Duodenal mucosa (tissue), 2 donors: Measurements from ENCODE around the gene MR1.
"Not testable (repeated sequence)": the region's sequence is repeated elsewhere in the genome, so short reads cannot be mapped to it uniquely, and the experiment has no call there.

Experiments
- H3K27ac ChIP-seq: one replicate; pipeline ENCODE4 v1.7.0; 2013; ENCODE audit warnings: low read depth, low read length
- H3K27me3 ChIP-seq, 2 donors: one replicate each; pipeline ENCODE4 v1.7.0; 2013; ENCODE audit warnings: low read length in 2 of 2, control low read depth in 1 of 2; ENCODE audit not compliant: insufficient read depth in 2 of 2, control insufficient read depth in 1 of 2
- H3K36me3 ChIP-seq, 2 donors: one replicate each; pipeline ENCODE4 v1.7.0; 2013; ENCODE audit warnings: low read length in 2 of 2, control low read depth in 1 of 2; ENCODE audit not compliant: insufficient read depth in 2 of 2, control insufficient read depth in 1 of 2
- H3K4me1 ChIP-seq, 2 donors: one replicate each; pipeline ENCODE4 v1.7.0; 2013; ENCODE audit warnings: low read length in 2 of 2, control low read depth in 1 of 2; ENCODE audit not compliant: insufficient read depth in 2 of 2, control insufficient read depth in 1 of 2
- H3K4me3 ChIP-seq, 2 donors: one replicate each; pipeline ENCODE4 v1.7.0; 2013; ENCODE audit warnings: low read length in 2 of 2, low read depth in 1 of 2
- H3K9ac ChIP-seq, 2 donors: one replicate each; pipeline ENCODE4 v1.7.0; 2013; ENCODE audit warnings: low read length in 2 of 2, low read depth in 1 of 2
- H3K9me3 ChIP-seq, 2 donors: one replicate each; pipeline ENCODE4 v1.7.0; 2013; ENCODE audit warnings: low read length in 2 of 2, control low read depth in 1 of 2; ENCODE audit not compliant: control insufficient read depth in 1 of 2

Gene MR1

DNA sequence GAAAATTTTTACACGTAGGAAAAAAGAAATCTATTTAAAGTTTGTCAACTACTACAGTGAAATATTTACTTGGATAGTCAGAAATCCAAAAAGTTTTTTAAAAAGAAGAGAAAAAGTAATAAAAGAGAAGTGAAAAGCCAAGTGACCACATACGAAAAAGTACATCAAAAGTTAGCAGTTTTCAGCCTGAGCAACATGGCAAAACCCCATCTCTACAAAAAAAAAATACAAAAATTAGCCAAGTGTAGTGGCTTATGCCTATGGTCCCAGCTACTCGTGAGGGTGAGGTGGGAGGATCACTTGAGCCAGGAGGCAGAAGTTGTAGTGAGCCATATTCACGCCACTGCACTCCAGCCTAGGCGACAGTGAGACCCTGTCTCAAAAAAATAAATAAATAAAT is 5.2 kb upstream of the MR1 start:
- Histone ChIP-seq H3K9ac (no peak overlapping the region), H3K27me3 (no peaks in the 10 kb centered on the region), H3K4me3 (no peak overlapping the region), H3K4me1 (peaks cover 6 to 7% of the 10 kb centered on the region in 2 donors), H3K9me3 (no peaks in the 10 kb centered on the region), H3K27ac (no peak overlapping the region), H3K36me3 (no peaks in the 10 kb centered on the region)

DNA sequence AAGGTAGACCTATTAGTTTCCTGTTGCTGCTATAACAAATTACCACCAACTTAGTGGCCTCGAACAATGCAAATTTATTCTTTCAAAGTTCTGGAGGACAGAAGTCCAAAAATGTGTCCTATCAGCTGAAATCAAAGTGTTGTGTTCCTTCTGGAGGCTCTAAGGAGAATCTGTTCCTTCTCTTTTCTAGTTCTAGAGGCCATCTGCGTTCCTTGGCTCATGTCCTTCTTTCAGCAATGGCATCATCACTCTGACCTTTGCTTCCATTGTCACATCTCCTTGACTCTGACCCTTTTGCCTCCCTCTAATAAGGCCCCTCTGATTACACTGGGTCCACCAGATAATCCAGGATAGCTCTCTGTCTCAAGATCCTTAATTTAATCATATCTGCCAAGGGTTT is 1.2 kb upstream of the MR1 start:
- H3K4me3 ChIP-seq: no peak overlapping the region
- peaks cover 30 to 33% of the 10 kb centered on the region in 2 donors for H3K4me1 ChIP-seq
- H3K36me3 ChIP-seq: no peaks in the 10 kb centered on the region
- H3K9me3 ChIP-seq: no peaks in the 10 kb centered on the region
- no peak overlapping the region for H3K9ac ChIP-seq
- no peak overlapping the region for H3K27ac ChIP-seq
- H3K27me3 ChIP-seq: no peaks in the 10 kb centered on the region

GRCh38 chr1:181033128-181033798 is 520 bp upstream of the MR1 start:
- Histone ChIP-seq H3K9me3 (no peaks in the 10 kb centered on the region), H3K27ac (peak overlapping the region; percentile 86), H3K36me3 (no peaks in the 10 kb centered on the region), H3K4me1 (peaks cover 30 to 33% of the 10 kb centered on the region in 2 donors), H3K27me3 (no peaks in the 10 kb centered on the region), H3K9ac (peak overlapping the region; percentile 77 to 82), H3K4me3 (peak overlapping the region; percentile 84 to 85)

DNA sequence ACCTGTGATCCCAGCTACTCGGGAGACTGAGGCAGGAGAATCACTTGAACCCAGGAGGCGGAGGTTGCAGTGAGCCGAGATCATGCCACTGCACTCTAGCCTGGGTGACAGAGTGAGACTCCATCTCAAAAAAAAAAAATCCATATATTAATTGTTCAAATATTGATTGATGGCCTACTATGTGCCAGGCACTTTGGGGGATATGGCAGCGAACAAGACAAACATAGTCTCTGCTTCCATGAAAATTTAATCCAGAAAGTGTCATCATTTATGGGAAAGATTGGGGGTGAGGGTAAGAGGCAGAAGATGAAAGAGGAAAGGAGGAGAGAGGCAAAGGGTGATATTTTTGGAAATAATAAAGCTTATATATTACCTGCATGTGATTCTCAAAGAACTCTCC is 1.4 kb downstream of the MR1 start:
- H3K4me1 ChIP-seq: peaks cover 30 to 33% of the 10 kb centered on the region in 2 donors
- not testable (repeated sequence) for H3K4me3 ChIP-seq, H3K9ac ChIP-seq, H3K36me3 ChIP-seq, H3K9me3 ChIP-seq, H3K27ac ChIP-seq, H3K27me3 ChIP-seq

DNA sequence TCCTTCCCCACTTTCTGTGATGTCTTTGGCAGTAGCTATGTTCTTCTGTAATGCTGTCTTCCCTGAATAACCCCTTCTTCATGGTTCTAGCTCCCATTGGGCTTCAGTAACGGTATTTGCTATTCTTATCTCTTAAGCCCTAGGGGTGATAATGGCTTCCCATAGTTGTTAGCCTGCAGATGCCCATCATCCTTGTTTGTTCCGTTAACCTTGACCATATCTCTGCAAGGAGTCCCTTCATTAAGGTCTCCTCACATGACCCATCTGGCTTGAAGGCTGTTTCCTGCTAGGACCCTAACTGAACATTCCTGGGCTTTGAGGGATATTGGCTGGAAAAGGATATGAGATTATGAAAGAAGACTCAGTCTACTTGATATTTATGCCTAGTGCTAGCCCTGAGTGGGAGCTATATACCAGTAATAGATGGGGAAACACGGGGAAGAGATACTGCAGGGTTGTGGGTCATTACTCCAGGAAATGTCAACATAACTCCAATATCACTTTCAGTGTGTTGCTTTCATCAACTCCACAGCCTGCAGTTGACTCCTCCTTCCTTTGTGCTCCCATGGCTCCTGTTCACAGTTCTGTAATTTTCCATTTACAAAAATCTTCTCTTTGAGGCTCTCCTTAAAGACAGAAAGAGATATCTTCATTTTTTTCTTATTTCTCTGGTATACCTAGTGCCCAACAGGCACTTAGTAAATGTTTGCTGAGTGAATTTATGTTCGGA is 2.5 kb downstream of the MR1 start:
- Histone ChIP-seq H3K36me3 (peaks cover 0 to 3% of the 10 kb centered on the region in 2 donors), H3K27ac (no peak overlapping the region), H3K9ac (no peak overlapping the region), H3K4me3 (peak overlapping the region in 1 of 2 donors; percentile 0), H3K9me3 (no peaks in the 10 kb centered on the region), H3K27me3 (no peaks in the 10 kb centered on the region), H3K4me1 (peaks cover 30 to 33% of the 10 kb centered on the region in 2 donors)

- Histone ChIP-seq H3K27ac (no peak overlapping the region), H3K9me3 (no peaks in the 10 kb centered on the region), H3K27me3 (no peaks in the 10 kb centered on the region), H3K9ac (no peak overlapping the region), H3K4me1 (peaks cover 30 to 33% of the 10 kb centered on the region in 2 donors), H3K4me3 (no peak overlapping the region), H3K36me3 (peaks cover 0 to 3% of the 10 kb centered on the region in 2 donors)
These were observed 3.6 kb downstream of the MR1 start for GRCh38 chr1:181037386-181037785.

DNA sequence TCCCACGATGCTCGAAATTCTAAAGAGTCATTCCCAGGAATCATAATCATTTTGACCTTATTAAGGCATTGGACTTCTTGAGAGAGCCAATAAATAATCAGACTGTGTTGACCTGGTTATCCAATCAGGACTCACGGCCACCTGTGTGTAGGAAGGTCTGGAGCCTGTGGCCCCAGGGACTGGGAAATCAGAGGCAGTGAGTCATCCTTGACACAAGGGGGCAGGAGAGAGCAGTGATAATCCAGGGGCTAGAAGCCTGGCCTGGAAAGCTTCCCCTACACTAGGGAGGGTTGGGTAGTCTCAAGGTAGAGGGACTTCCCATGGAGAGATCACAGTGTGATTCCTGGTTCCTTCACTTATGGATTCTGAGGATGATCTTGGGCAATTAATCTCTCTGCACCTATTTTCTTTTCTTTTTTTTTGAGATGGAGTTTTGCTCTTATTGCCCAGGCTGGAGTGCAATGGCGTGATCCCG is 4.7 kb downstream of the MR1 start:
- no peak overlapping the region for H3K27ac ChIP-seq
- H3K36me3 ChIP-seq: peaks cover 0 to 3% of the 10 kb centered on the region in 2 donors
- H3K9ac ChIP-seq: no peak overlapping the region
- H3K4me3 ChIP-seq: no peak overlapping the region
- H3K9me3 ChIP-seq: no peaks in the 10 kb centered on the region
- no peaks in the 10 kb centered on the region for H3K27me3 ChIP-seq
- peaks cover 35 to 36% of the 10 kb centered on the region in 2 donors for H3K4me1 ChIP-seq

- H3K4me3 ChIP-seq: no peak overlapping the region
- H3K27me3 ChIP-seq: no peaks in the 10 kb centered on the region
- H3K36me3 ChIP-seq: peaks cover 0 to 3% of the 10 kb centered on the region in 2 donors
- H3K27ac ChIP-seq: no peak overlapping the region
- H3K9me3 ChIP-seq: no peaks in the 10 kb centered on the region
- peaks cover 37 to 39% of the 10 kb centered on the region in 2 donors for H3K4me1 ChIP-seq
- no peak overlapping the region for H3K9ac ChIP-seq
These were observed 6.6 kb downstream of the MR1 start for GRCh38 chr1:181040284-181040865.

- H3K27ac ChIP-seq: no peak overlapping the region
- H3K9me3 ChIP-seq: no peaks in the 10 kb centered on the region
- H3K4me1 ChIP-seq: peaks cover 21% of the 10 kb centered on the region in 2 donors
- H3K4me3 ChIP-seq: no peak overlapping the region
- H3K36me3 ChIP-seq: peaks cover 0 to 6% of the 10 kb centered on the region in 2 donors
- H3K9ac ChIP-seq: no peak overlapping the region
- no peaks in the 10 kb centered on the region for H3K27me3 ChIP-seq
These were observed 9.5 kb downstream of the MR1 start for GRCh38 chr1:181043025-181043888.
